Activated naive CD4-positive, alpha-beta T cell treated with anti-CD3 and anti-CD28 coated beads, Interleukin-2, amount 10 ng/mL, durations not matched to agents 7 days and 5 days (primary cell): ENCODE measurements around the gene ARHGDIA.

ENCODE experiments used
- CTCF ChIA-PET: fragments of 350-600 bp; sonication (Branson Sonifier 250); formaldehyde crosslinking; loops from one replicate; lab custom pipeline; 2021; ENCODE audit warnings: antibody characterized with exemption; lab: Charles Lee
- DNase-seq: peaks from one replicate; pipeline ENCODE4 v3.0.0-alpha.2; 2020
- H3K27ac Mint-ChIP-seq: one replicate; pipeline ENCODE4 v1.8.0; 2021; ENCODE audit warnings: mild to moderate bottlenecking, moderate library complexity, mixed read lengths
- H3K27me3 Mint-ChIP-seq: one replicate; pipeline ENCODE4 v1.8.0; 2021; ENCODE audit warnings: mild to moderate bottlenecking, mixed read lengths
- H3K36me3 Mint-ChIP-seq: one replicate; pipeline ENCODE4 v1.8.0; 2021; ENCODE audit warnings: mixed read lengths
- H3K4me1 Mint-ChIP-seq: one replicate; pipeline ENCODE4 v1.8.0; 2021; ENCODE audit warnings: mixed read lengths
- H3K4me3 Mint-ChIP-seq: one replicate; pipeline ENCODE4 v1.8.0; 2021; ENCODE audit warnings: mild to moderate bottlenecking, moderate library complexity, mixed read lengths
- H3K9me3 Mint-ChIP-seq: one replicate; pipeline ENCODE4 v1.8.0; 2021; ENCODE audit warnings: mixed read lengths

The ARHGDIA gene

DNA sequence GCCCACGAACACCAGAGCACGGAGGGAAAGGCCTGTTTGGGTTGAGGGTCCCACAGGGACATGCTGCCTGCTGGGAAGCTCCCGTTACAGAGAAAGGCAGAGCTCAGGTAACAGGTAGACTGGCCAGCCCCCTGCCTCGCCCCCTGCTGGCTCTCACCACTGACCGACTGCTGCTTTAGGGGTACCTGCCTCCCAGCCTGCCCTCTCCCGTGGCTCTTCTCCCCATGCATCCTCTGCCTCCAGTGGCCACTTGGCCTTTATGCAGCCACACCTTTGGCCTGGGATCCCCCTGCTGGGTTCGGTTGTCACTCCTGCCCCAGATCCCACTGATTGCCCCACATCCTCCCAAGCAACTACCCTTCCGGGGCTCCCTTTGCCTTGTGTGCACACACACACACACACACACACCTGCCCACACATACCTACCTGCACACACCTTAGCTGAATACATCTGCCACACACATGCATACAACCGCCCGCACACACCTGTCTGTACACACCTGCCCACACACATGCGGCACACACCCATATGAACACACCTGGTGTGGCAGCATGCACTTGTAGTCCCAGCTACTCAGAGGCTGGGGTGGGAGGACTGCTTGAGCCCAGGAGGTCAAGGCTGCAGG lies 45.2 kb downstream of the ARHGDIA start:
- H3K9me3 Mint-ChIP-seq = no peaks in the 10 kb centered on the region
- CTCF ChIA-PET = no interaction called here
- DNase-seq = no peak
- no peak overlapping the region for H3K27ac Mint-ChIP-seq
- no peaks in the 10 kb centered on the region for H3K27me3 Mint-ChIP-seq
- H3K36me3 Mint-ChIP-seq = peaks cover 3% of the 10 kb centered on the region
- H3K4me3 Mint-ChIP-seq = no peak overlapping the region
- peaks cover 19% of the 10 kb centered on the region for H3K4me1 Mint-ChIP-seq

DNA sequence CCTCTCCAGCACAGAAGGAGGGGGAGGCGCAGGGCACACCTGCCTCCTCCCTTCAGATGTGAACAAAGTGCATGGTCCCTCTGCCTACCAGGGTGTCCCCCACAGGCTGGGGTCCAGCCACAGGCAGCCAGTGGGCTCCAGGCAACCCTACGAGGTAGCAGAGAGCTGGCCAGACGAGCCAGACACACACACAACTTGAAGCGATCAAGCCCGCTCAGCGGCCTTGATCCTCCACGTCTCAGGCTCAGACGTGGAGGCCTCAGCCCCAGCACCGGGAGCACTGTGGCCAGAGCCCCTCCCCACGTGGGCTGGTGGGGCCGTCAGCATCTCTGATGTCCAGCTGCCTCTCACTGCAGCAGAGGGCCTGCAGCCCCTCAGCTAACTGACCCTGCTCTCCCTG lies 46.5 kb downstream of the ARHGDIA start:
- Mint-ChIP-seq H3K36me3 (peaks cover 3% of the 10 kb centered on the region), H3K4me3 (no peak overlapping the region), H3K4me1 (peaks cover 17% of the 10 kb centered on the region), H3K27me3 (no peaks in the 10 kb centered on the region), H3K27ac (no peak overlapping the region), H3K9me3 (no peaks in the 10 kb centered on the region)
- CTCF ChIA-PET = no interaction called here
- DNase-seq = no peak

DNA sequence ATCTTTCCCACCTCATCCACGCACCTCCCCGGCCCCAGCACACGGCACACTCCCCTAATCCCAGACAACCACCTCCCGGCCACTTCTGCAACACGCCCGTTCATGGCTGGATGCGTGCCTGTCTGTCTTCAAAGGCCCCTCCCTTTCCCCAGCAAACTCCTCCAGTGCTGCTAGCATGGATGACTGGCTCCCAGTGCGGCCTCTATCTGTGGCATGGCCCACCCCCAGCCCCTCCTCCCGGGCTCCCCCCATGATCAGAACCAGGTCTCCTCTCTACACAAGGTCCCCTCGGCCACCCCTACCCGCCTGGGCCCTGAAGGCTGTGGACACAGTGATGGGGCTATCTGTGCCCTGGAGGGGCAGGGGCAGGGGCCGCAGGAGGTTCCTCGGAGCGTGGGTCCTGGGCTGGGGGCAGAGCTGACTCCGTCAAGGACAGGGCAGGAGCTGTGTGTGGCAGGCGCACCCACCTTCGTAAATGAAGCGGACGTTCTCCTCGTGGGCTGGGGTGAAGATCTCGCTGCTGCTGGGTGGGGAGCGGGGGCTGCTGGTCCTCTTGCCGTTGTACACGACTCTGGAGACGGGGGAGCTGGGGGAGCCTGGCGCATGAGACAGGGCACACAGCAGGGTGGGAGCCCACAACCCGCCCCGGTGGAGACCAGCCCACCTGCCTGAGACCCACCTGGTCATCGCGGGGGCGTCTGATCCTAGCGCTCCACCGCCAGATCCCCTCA lies 47.2 kb downstream of the ARHGDIA start:
- H3K27ac Mint-ChIP-seq = no peak overlapping the region
- no peak overlapping the region for H3K4me3 Mint-ChIP-seq
- CTCF ChIA-PET = no interaction called here
- H3K36me3 Mint-ChIP-seq = peaks cover 3% of the 10 kb centered on the region
- no peaks in the 10 kb centered on the region for H3K9me3 Mint-ChIP-seq
- H3K27me3 Mint-ChIP-seq = no peaks in the 10 kb centered on the region
- no peak for DNase-seq
- peaks cover 17% of the 10 kb centered on the region for H3K4me1 Mint-ChIP-seq

DNA sequence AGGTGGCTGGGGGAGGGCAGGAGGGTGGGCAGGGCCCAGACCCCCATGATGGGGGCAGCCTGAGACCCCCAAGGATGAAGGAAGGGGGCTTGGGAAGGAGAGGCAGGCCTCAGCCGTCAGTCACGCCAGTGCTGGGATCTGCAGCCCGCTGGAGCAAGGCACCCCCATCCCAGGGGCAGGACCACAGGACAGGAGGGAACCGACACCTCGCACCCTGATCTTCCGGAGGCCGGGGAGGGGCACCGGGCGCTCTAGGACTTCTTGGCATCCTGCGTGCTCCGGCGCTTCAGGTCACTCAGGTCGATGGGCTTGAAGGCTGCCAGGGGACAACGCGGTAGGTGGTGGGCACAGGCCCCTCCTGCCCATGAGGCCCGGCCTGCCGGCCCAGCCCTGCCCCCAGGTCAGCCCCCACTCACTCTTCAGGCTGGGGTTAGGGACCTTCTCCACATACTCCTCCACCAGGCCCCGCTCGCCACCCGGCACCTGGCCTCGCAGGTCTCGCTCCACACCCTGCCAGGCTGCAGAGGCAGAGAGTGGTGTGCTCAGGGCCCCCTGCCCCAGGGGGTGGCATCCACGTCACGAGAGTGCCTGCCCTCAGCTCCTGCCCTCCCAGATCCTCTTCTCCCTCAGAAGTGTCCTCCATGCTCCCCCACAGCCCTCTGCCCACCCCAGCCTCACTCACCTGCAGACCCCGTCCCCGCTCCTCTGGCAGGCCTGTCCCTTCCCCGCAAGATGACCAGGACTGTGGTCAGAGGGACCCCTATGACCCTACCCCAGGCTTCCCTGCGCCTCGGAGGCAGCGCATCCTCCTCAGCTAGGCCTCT lies 47.9 kb downstream of the ARHGDIA start:
- no peak overlapping the region for H3K4me3 Mint-ChIP-seq
- H3K9me3 Mint-ChIP-seq = no peaks in the 10 kb centered on the region
- H3K4me1 Mint-ChIP-seq = peaks cover 14% of the 10 kb centered on the region
- CTCF ChIA-PET = no interaction called here
- H3K27ac Mint-ChIP-seq = no peak overlapping the region
- peaks cover 3% of the 10 kb centered on the region for H3K27me3 Mint-ChIP-seq
- no peak for DNase-seq
- H3K36me3 Mint-ChIP-seq = peaks cover 3% of the 10 kb centered on the region

DNA sequence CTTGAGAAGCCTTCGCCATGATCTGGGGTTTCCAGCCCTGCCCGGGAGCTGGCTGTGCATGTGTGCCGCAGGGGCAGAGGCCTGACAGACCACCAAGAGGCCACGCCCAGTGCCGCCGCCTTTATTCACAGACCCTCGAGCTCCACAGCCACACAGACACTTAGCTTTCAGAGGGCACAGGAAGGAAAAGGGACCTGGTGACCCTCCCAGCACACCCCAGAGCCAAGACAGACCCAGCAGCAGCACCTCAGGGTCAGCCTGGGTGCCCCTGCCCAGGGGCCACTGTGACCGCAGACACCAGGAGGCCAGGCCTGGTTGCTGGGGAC lies 48.9 kb downstream of the ARHGDIA start:
- no peak overlapping the region for H3K27ac Mint-ChIP-seq
- CTCF ChIA-PET = no interaction called here
- peaks cover 11% of the 10 kb centered on the region for H3K27me3 Mint-ChIP-seq
- no peak overlapping the region for H3K4me3 Mint-ChIP-seq
- no peak for DNase-seq
- H3K36me3 Mint-ChIP-seq = peaks cover 3% of the 10 kb centered on the region
- peaks cover 14% of the 10 kb centered on the region for H3K4me1 Mint-ChIP-seq
- no peaks in the 10 kb centered on the region for H3K9me3 Mint-ChIP-seq

DNA sequence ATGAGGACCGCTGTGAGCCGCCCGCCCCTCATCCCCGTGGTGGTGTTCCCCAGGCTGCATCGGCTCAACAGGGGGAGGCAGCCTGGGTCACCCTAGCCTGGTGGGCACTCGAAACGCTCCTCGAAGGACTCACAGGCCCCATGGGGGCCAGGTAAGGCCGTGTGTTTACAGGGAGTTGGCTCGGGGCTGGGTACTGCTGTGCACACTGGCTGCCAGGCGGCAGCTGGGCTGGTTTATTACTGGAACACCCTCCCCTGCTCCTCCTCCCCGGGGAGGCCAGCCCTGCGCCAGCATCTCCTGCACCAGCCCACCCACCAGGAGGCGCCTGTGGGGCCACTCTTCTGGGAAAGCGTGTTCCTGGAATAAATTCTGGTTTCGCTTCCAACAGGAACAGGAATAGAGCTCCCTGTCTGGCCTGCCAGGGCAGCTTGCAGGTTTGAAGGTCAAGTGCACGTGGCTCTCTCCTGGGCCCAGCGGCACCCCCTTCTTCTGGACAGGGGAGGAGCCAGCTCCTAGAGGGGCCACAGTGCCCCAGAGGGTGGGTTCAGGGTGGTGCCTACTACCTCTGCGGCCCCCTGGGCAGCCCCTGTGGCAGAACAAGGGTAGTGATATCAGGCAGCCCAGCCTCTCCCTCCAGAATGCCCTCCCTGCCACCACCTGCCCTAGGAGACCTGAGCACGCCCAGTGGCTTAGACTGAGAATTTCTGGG lies 49.4 kb downstream of the ARHGDIA start:
- DNase-seq = peak; percentile 57
- H3K4me1 Mint-ChIP-seq = peaks cover 14% of the 10 kb centered on the region
- H3K27ac Mint-ChIP-seq = peak overlapping the region; percentile 11
- no peak overlapping the region for H3K4me3 Mint-ChIP-seq
- H3K27me3 Mint-ChIP-seq = peaks cover 16% of the 10 kb centered on the region
- H3K9me3 Mint-ChIP-seq = no peaks in the 10 kb centered on the region
- CTCF ChIA-PET = no interaction called here
- peaks cover 3% of the 10 kb centered on the region for H3K36me3 Mint-ChIP-seq

DNA sequence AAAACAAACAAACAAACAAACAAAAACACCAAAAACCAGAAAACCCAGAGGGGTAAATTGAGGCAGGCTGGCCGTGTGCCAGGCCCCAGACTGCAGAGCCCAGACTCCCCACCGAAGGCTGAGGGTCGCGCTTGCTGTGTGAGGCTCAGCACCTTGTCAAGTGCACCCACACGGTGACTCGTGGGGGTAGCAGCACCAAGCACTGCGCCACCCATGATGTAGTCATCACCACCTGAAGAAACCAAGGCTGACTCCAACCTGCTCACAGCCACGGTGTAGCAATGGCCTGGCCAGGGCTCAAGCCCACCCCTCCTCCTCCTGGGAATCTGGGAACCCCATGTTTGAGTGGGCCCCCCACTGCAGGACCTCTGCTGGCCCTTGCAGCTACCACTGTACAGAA lies 50.0 kb downstream of the ARHGDIA start:
- H3K27me3 Mint-ChIP-seq = peaks cover 20% of the 10 kb centered on the region

DNA sequence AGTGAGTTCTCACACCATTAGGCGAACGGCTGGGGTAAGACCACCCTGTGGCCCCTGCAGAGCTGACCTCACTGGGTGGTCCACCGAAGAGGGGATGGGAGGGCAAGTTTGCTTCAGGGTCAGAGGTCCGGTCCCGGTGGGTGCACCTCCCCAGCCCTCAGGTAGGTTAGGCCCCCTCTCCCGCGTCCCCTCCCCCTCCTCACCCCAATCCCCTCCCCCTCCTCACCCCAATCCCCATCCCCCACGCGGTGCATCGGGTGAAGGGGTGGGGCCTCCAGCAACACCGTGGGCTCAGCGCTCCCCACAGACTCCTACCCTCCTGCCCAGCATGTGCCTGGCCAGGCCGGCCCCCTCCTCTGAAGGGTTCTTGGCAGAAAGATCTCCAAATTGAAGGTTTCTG lies 51.4 kb downstream of the ARHGDIA start:
- Mint-ChIP-seq H3K4me3 (no peak overlapping the region), H3K27ac (no peak overlapping the region), H3K9me3 (no peaks in the 10 kb centered on the region), H3K36me3 (peaks cover 3% of the 10 kb centered on the region), H3K4me1 (peaks cover 12% of the 10 kb centered on the region), H3K27me3 (peaks cover 31% of the 10 kb centered on the region)
- no peak for DNase-seq
- CTCF ChIA-PET = no interaction called here

More for the DNA sequence above, 50.0 kb downstream of the ARHGDIA start:
- CTCF ChIA-PET = no interaction called here
- no peak for DNase-seq
- Mint-ChIP-seq H3K27ac (no peak overlapping the region), H3K4me3 (no peak overlapping the region), H3K36me3 (peaks cover 3% of the 10 kb centered on the region), H3K4me1 (peaks cover 13% of the 10 kb centered on the region), H3K9me3 (no peaks in the 10 kb centered on the region)

DNA sequence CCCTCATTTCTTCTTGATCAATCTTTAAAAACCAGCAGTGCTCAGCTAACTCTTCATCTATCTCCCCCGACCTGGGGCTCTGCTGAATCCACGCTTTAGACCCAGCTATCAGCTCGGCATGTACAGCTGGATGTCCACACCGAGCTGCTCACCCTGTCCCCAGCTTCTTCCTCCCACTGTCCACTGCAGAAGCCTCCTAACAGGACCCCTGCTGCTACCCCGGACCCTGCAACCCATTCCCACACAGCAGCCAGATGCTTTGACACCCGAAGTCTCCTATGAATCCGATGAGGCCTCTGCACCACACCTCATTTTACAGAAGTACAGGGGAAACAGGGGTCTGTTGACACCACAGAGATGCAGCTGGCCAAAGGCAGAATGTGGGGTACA lies 53.4 kb downstream of the ARHGDIA start:
- Mint-ChIP-seq H3K27me3 (peaks cover 32% of the 10 kb centered on the region), H3K4me1 (peaks cover 10% of the 10 kb centered on the region), H3K27ac (no peak overlapping the region), H3K9me3 (no peaks in the 10 kb centered on the region), H3K36me3 (peaks cover 3% of the 10 kb centered on the region), H3K4me3 (no peak overlapping the region)
- DNase-seq = no peak
- CTCF ChIA-PET = no interaction called here
